HuH-7 (cell line): ENCODE results near the gene ACTBL2.
"Not testable (repeated sequence)": the region's sequence is repeated elsewhere in the genome, so short reads cannot be mapped to it uniquely, and the experiment has no call there.

Experiments
- DNase-seq: peaks from one replicate; pipeline ENCODE4 v3.0.0; 2011; ENCODE audit warnings: low spot score

Gene ACTBL2

GRCh38 chr5:57482671-57483106 lies at the start of gene ACTBL2:
TSS of gene ACTBL2 (minus strand) at chr5:57482811. CDS start at chr5:57482707, 104 bp downstream.
- no peak for DNase-seq

GRCh38 chr5:57531333-57531732 lies 48.7 kb upstream of the ACTBL2 start:
- DNase-seq, result no peak

DNA sequence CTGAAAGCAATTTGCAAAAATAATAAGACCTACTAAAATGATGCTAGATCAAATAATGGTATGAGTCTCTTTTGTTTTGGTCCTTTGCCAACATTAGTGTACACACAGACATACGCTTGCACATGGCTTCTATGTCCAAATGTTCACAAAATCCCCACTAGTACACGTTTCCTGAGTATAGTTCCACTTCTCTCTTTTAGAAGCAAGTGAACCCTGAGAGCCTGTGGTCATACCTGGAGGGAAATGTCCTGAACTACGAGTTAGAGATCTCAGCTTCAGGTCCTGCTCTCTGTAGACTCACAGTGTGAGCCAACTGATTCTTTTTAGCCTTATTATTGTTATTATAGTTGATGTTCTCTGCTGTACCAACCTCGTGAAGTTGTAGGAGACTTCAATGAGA lies 47.3 kb upstream of the ACTBL2 start:
- no peak for DNase-seq

GRCh38 chr5:57527870-57528269 lies 45.3 kb upstream of the ACTBL2 start:
- no peak for DNase-seq

DNA sequence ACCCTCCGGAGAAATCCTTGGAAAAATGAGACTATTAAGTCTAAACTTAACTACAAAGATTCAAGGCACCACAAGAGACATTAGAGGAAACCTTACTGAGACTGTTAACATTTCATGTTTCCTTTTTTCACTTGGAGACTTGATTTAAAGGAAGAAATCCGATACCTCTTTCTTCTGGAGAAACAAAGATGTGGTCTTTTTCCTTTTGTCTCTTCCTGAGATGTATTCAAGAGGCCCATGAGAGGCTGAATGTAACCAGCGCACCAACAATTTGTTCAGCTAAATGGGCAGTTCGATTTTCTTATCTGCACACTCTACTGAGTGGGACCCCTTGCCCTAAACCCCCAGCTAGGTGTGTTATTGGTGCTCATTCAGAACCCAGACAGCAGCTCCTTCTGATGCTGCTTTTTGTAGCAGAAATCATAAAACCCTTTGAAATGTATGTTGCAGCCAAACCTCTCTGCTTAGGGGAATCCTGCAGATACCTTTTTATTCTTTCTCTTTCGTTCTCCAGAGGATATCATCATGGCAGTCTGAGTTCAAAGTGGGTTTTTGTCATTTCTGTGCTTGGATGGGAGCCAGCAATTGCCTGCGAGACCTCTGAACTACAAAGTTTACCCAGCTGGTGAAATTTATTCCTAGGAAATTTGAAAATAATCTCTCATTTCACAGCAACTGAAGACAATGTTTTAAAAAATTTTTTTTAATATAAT lies 41.9 kb upstream of the ACTBL2 start:
- DNase-seq, result no peak

DNA sequence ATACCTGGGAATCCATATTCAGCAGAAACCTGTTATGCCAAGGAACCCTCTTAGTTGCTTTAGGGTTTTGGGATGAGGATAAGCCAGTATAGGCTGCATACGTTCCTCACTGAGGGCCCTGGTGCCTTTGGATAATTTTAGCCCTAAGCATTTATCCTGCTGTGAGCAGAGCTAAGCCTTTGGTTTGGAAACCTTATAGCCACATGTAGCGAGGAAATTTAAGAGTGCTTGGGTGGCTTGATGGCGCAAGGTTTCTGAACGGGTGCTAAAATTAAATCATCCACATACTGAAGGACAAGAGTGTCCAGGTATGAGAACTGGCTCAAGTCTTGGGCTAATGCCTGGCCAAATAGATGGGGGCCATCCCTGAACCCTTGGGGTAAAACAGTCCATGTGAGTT lies 39.9 kb upstream of the ACTBL2 start:
- not testable (repeated sequence) for DNase-seq

DNA sequence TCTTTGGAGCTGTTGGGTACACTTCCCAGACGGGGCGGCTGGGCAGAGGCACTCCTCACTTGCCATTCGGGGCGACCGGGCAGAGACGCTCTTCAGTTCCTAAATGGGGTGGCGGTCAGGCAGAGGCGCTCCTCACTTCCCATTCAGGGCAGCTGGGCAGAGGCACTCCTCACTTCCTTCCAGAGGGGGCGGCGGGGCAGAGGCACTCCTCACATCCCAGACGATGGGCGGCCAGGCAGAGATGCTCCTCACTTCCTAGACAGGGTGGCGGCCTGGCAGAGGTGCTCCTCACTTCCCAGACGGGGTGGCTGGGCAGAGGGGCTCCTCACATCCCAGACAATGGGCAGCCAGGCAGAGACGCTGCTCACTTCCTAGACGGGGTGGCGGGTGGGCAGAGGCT lies 35.8 kb upstream of the ACTBL2 start:
- not testable (repeated sequence) for DNase-seq

- no peak for DNase-seq
Measured at GRCh38 chr5:57517250-57517649, 34.6 kb upstream of the ACTBL2 start.

DNA sequence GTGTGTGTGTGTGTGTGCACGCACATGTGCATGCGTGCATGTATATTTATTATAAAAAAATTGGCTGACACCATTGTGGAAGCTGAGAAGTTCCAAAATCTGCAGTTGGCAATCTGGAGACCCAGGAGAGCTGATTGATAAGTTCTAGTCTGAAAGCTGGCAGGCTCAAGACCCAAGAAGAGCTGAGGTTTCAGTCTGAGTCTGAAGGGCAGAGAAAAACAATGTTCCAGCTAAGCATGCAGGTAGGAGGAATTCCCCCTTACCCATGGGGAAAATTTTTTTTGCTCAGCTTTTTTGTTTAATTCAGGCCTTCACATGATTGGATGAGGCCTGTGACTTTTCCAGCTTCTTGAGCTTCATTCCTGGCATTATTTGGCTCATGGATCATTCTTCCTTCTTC lies 31.2 kb upstream of the ACTBL2 start:
- DNase-seq, result no peak

GRCh38 chr5:57511321-57511720 lies 28.7 kb upstream of the ACTBL2 start:
- DNase-seq, result no peak

DNA sequence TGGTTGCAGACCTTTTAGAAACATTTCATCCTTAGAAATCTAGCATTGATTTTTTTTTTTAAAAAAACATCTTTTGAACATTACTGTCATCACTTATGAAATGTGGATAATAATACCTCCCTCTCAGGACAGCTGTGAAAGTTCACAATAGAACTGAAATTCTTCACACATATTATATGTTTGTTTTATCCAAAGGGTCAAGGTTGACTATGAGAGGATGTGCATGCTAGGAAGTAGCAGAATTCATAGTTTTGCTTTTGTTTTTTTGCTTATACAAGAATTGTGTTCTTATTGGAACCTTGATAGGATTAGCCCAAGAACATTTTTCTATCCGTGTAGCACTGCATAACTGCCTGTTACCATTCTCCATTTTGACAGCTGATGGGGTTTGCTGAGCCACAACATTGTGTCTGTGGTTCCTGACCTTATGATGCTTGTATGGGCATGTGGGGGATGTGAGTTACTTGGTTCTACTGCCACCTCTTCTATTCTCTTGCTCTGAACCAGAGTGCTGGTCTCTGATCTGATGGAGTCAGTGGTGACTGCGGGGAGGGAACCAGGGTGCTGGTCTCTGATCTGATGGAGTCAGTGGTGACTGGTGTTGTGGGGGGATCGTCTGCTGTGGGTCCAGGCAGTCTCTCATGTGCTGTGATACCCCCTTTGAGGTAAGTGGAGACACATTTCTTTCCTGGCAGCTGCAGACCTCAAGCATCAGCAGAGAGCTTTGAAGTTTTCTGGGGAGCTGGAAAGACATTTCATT lies 27.1 kb upstream of the ACTBL2 start:
- no peak for DNase-seq

DNA sequence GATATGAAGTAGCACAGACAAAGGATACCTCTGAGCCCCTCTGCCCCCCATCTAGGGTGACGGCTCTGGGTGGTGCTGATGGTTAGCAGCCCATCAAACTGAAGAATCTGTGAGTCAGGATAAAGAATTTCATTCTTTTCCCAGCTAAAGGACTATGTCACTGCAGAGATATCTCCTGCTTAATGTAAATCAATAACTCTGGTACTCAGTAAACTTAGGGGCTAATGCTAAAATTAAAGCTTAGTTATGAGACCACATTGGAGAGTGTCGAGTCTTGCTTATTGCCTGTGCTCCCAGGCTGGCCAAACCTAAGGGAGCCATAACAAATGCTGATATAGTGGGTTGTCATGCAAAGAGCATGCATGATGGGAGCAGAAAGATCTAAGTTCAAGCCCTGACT lies 25.6 kb upstream of the ACTBL2 start:
- DNase-seq, result no peak

DNA sequence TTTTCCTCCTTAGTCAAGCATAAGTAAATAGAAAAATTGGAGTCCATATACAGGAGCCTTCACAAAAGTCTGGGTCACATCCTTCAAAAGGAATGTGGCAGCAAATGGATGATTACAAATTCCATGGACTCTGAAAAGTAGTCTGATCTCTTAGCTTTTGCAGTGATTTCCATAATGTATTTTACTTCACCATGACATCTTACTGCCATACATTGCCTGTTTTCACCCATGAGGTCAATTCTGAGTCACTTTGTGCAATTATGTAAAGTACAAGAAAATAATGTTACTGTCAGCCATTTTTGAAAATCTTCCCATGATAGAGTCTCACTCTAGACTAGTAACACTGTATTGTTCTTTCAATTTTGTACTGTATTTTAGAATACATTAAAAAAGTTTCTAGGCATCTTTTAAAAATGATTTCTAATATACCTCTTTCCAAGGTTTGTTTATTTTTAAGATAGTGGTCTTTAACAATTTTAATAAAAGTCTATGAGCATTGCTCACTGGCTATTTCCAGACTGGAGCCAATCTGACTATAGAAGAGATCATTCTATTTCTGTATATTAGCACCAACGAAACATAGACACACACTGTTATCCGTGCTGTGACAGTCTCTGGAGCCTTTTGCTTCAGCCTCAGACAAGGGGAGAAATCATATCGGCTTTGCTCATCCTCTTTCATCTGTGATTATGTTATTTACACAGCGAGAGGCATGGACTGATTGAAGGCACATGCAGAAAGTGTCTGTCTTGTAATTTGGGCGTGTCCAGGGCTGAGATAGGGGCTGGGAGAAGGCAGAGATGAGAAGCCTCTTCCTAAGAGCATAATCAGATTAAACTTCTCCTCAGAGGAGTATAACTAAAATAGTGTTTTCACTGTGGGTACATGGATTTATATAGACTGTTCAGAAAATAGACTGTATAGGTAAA lies 22.9 kb upstream of the ACTBL2 start:
- DNase-seq, result no peak

GRCh38 chr5:57504357-57504756 lies 21.7 kb upstream of the ACTBL2 start:
- DNase-seq, result no peak

DNA sequence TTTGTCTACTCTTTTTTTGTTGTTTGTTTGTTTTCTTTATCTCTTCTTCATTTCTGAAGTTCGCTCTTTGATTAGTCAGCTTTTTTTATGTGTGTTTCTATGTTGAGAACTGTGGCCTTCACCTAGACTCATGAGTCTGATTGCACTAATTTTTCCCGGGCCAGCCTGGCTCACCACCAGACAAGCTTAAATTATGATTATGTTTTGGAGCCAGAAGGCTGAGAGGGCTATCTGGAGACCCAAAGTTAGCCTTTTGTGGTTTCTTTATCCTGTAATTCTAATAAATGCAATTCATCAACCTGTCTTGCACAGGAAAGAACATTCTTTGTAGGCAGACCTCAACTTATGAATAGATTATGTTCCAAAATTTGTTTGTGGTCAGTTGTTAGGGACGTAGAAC lies 20.8 kb upstream of the ACTBL2 start:
- DNase-seq, result no peak

GRCh38 chr5:57501414-57502201 lies 19.0 kb upstream of the ACTBL2 start:
- DNase-seq, result no peak

GRCh38 chr5:57499262-57500050 lies 16.8 kb upstream of the ACTBL2 start:
- peak; percentile 2 for DNase-seq

DNA sequence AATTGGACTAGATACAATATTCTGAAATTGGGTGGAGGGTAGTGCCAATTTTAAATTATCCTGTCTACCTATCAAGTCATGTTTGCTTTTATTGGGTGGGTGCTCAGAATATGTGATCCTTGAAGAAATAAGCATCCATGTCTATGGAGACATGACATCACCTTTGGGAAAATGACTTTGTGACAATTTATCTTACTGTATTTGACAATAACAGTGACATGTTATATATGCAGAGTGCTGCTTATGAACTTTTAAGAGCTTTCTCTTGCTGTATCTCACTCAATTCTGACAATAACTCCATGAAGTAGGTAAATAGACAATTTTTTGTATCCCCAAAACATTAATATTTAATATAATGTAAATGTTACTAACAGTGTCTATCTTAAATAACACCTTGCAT lies 15.1 kb upstream of the ACTBL2 start:
- DNase-seq, result no peak

DNA sequence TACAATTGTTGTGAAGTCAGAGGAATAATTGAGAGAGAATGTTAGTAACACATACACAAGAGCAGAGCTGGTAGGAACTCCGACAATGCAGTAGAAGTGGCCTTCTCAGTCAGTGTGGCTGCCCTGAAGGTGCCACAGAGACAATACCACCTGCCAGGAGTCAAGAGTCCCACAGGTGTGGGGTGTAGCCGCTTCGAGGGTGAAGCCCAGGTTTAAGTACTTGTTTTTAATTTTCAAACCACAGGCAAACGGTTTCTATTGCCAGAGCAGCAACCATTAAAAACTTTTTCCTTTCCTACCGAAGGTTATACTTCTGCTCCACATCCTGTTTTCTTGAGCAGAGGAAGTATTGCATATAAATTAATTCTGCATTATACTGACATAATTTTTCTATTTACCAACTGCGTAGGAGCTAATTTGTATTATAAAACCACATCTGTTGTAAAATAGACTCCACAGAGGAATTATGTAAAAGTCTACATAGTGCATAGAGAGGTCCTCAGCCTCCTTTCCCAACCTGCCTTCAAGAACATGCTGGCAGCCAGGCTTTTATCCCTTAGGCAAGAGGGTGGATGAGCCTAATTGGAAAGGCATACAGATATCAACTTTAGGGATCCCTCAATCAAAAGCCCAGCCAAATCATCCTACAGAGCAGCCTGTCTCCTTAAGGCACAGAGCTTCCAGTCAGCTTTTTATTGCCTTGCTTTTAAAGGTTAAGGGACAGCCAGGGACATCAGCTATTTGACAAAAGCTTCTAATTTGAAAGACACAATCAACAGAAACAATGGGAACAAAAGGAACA lies 12.9 kb upstream of the ACTBL2 start:
- DNase-seq, result no peak
